Neuronal stem cell (in vitro differentiated cells): ENCODE results near the gene LMF1.

Experiments used
- DNase-seq: peaks from one replicate; pipeline ENCODE4 v3.0.0-alpha.2; 2013; ENCODE audit warnings: low spot score
- H2AFZ ChIP-seq: one replicate; pipeline ENCODE4 v1.6.1; 2013; ENCODE audit warnings: mild to moderate bottlenecking, low read length, inconsistent platforms
- H2AK5ac ChIP-seq: 2 replicates; pipeline ENCODE4 v1.6.1; 2013; ENCODE audit warnings: low read depth, mild to moderate bottlenecking, inconsistent platforms, low read length, moderate library complexity, mixed read lengths
- H2BK120ac ChIP-seq: 2 replicates; pipeline ENCODE4 v1.6.1; 2013; ENCODE audit warnings: low read depth, mild to moderate bottlenecking, inconsistent platforms, low read length, moderate library complexity, mixed read lengths
- H2BK12ac ChIP-seq: one replicate; pipeline ENCODE4 v1.6.1; 2013; ENCODE audit warnings: low read length, inconsistent platforms
- H2BK15ac ChIP-seq: 2 replicates; pipeline ENCODE4 v1.6.1; 2013; ENCODE audit warnings: mild to moderate bottlenecking, low read length, inconsistent platforms, mixed read lengths
- H2BK5ac ChIP-seq: one replicate; pipeline ENCODE4 v1.6.1; 2013; ENCODE audit warnings: inconsistent platforms, mild to moderate bottlenecking, low read length, moderate library complexity
- H3K14ac ChIP-seq: one replicate; pipeline ENCODE4 v1.6.1; 2013; ENCODE audit warnings: low read length, inconsistent platforms
- H3K18ac ChIP-seq: 2 replicates; pipeline ENCODE4 v1.6.1; 2013; ENCODE audit warnings: low read length, inconsistent platforms
- H3K23ac ChIP-seq: 2 replicates; pipeline ENCODE4 v1.6.1; 2013; ENCODE audit warnings: low read depth, mild to moderate bottlenecking, mixed read lengths, low read length, inconsistent platforms; ENCODE audit not compliant: poor library complexity
- H3K27ac ChIP-seq: replicated peaks from 3 replicates; pipeline ENCODE4 v1.5.1; 2013; ENCODE audit warnings: low read length, inconsistent platforms
- H3K27me3 ChIP-seq, 3 experiments: 2 replicates each; pipeline ENCODE4 v1.6.1; 2013; ENCODE audit warnings: low read length in 3 of 3, mild to moderate bottlenecking in 2 of 3, inconsistent platforms in 1 of 3, low read depth in 1 of 3, mixed read lengths in 1 of 3, moderate library complexity in 1 of 3; ENCODE audit not compliant: control insufficient read depth in 3 of 3, insufficient read depth in 3 of 3
- H3K36me3 ChIP-seq, 2 donors: replicated peaks in 1 of 2; 2 replicates each; pipeline ENCODE4 v1.6.1; 2013; ENCODE audit warnings: low read length in 2 of 2; ENCODE audit not compliant: control insufficient read depth in 2 of 2, insufficient read depth in 2 of 2
- H3K4ac ChIP-seq: 2 replicates; pipeline ENCODE4 v1.6.1; 2013; ENCODE audit warnings: inconsistent platforms, mild to moderate bottlenecking, low read length, moderate library complexity
- H3K4me1 ChIP-seq, 2 donors: 1 replicate in 1 of 2; 2 replicates in 1 of 2; pipeline ENCODE4 v1.6.1; 2013; ENCODE audit warnings: low read length in 2 of 2, low read depth in 1 of 2; ENCODE audit not compliant: control insufficient read depth in 2 of 2, insufficient read depth in 1 of 2
- H3K4me2 ChIP-seq: one replicate; pipeline ENCODE4 v1.6.1; 2013; ENCODE audit warnings: mild to moderate bottlenecking, low read length, inconsistent platforms; ENCODE audit not compliant: insufficient read depth, poor library complexity, severe bottlenecking
- H3K4me3 ChIP-seq, 2 donors: 2 replicates each; pipeline ENCODE4 v1.5.1; 2013; ENCODE audit warnings: low read length in 2 of 2, mild to moderate bottlenecking in 2 of 2, inconsistent platforms in 1 of 2, moderate library complexity in 1 of 2
- H3K79me1 ChIP-seq: one replicate; pipeline ENCODE4 v1.6.1; 2013; ENCODE audit warnings: low read depth, mild to moderate bottlenecking, inconsistent platforms, low read length, moderate library complexity
- H3K9ac ChIP-seq: one replicate; pipeline ENCODE4 v1.6.1; 2013; ENCODE audit warnings: mild to moderate bottlenecking, low read depth, low read length, inconsistent platforms; ENCODE audit not compliant: poor library complexity
- H3K9me3 ChIP-seq, 2 donors: replicated peaks in 1 of 2; 2 replicates each; pipeline versions ENCODE3 to v1.6.1; 2013; ENCODE audit warnings: low read length in 2 of 2, mild to moderate bottlenecking in 2 of 2, inconsistent platforms in 1 of 2, low read depth in 1 of 2, mixed read lengths in 1 of 2, moderate library complexity in 1 of 2; ENCODE audit not compliant: control insufficient read depth in 2 of 2, insufficient read depth in 1 of 2
- H4K8ac ChIP-seq: one replicate; pipeline ENCODE4 v1.6.1; 2013; ENCODE audit warnings: low read depth, mild to moderate bottlenecking, inconsistent platforms, low read length, moderate library complexity
- H4K91ac ChIP-seq: one replicate; pipeline ENCODE4 v1.6.1; 2013; ENCODE audit warnings: low read length, low read depth, mild to moderate bottlenecking, inconsistent platforms; ENCODE audit not compliant: poor library complexity
- WGBS, 2 donors: extraction: QIAGEN DNeasy Blood & Tissue Kit; methylation state at CpG; one replicate each; pipeline ENCODE4 v1.1.7; 2013; ENCODE audit warnings: missing lambda C conversion rate in 2 of 2, mixed read lengths in 1 of 2; ENCODE audit not compliant: insufficient read length in 2 of 2, insufficient replicate concordance in 1 of 2; ENCODE audit errors: extremely low coverage in 2 of 2; 5-methylcytosine and 5-hydroxymethylcytosine counted together

The LMF1 gene

GRCh38 chr16:833411-833810, 137.4 kb downstream of the LMF1 start:
- Histone ChIP-seq H3K4ac (no peak overlapping the region), H3K4me3 (no peak overlapping the region), H3K27me3 (peaks cover 0 to 11% (median 2%) of the 10 kb centered on the region in 3 experiments), H3K9me3 (peaks cover 11 to 12% of the 10 kb centered on the region in 2 donors), H3K27ac (no peak overlapping the region), H3K23ac (no peak overlapping the region), H3K9ac (no peak overlapping the region), H4K91ac (no peak overlapping the region), H3K18ac (no peak overlapping the region), H2BK15ac (no peak overlapping the region), H3K4me1 (no peaks in the 10 kb centered on the region), H3K79me1 (no peaks in the 10 kb centered on the region), H2AFZ (no peak overlapping the region), H2BK120ac (no peak overlapping the region), H3K36me3 (no peaks in the 10 kb centered on the region), H2AK5ac (no peak overlapping the region), H3K14ac (no peak overlapping the region), H2BK12ac (no peak overlapping the region), H2BK5ac (no peak overlapping the region), H4K8ac (no peak overlapping the region), H3K4me2 (no peak overlapping the region)
- no peak for DNase-seq
- no CpG with 5 or more reads among the region's 14 CpGs for WGBS, 2 donors

DNA sequence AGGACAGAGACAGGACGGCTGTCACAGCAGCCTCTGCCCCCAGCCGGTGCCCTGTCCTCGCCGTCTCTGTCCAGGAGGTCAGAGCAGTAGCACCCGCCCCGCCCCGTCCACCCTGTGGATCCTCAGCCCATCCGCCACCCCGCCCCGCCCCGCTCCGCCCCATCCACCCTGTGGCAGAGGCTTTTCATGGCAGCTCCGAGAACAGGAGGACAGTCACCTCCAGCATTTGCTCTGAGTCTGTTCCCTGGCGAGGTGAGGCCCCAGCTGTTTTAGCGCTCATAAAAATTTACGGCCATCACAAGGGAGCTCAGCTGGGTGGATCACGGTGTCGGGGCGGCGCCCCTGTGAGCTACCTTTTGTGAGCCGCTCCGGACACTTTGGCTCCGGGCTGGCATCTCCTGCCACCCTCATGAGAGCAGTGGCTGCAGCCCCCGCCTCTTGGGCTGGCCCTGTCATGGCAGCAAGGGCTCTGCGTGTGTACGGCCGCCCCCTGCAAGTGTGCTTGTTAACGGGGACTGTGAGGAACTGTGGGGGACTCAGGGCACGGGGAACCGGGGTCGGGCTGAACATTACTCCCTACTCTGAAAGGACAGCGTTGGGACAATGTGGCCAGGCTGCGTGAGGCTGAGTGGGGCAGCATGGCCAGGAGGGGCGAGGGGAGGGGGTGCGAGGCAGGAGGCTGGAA, 138.0 kb downstream of the LMF1 start:
- peaks cover 11 to 12% of the 10 kb centered on the region in 2 donors for H3K9me3 ChIP-seq
- peak overlapping the region; percentile 8 for H3K14ac ChIP-seq
- no peak overlapping the region for H3K4me2 ChIP-seq
- no peaks in the 10 kb centered on the region for H3K36me3 ChIP-seq
- H3K4me3 ChIP-seq = no peak overlapping the region
- peak overlapping the region; percentile 65 for H3K23ac ChIP-seq
- peak overlapping the region; percentile 54 for H2AK5ac ChIP-seq
- WGBS, 2 donors = no CpG with 5 or more reads among the region's 35 CpGs
- H3K27ac ChIP-seq = no peak overlapping the region
- no peaks in the 10 kb centered on the region for H3K4me1 ChIP-seq
- no peak overlapping the region for H2BK5ac ChIP-seq
- no peak for DNase-seq
- H2BK12ac ChIP-seq = no peak overlapping the region
- no peaks in the 10 kb centered on the region for H3K79me1 ChIP-seq
- H2AFZ ChIP-seq = no peak overlapping the region
- H4K91ac ChIP-seq = no peak overlapping the region
- peaks cover 0 to 15% (median 2%) of the 10 kb centered on the region in 3 experiments for H3K27me3 ChIP-seq
- peak overlapping the region; percentile 43 for H4K8ac ChIP-seq
- H3K9ac ChIP-seq = no peak overlapping the region
- H3K4ac ChIP-seq = no peak overlapping the region
- H2BK15ac ChIP-seq = no peak overlapping the region
- peak overlapping the region; percentile 64 for H3K18ac ChIP-seq
- no peak overlapping the region for H2BK120ac ChIP-seq

DNA sequence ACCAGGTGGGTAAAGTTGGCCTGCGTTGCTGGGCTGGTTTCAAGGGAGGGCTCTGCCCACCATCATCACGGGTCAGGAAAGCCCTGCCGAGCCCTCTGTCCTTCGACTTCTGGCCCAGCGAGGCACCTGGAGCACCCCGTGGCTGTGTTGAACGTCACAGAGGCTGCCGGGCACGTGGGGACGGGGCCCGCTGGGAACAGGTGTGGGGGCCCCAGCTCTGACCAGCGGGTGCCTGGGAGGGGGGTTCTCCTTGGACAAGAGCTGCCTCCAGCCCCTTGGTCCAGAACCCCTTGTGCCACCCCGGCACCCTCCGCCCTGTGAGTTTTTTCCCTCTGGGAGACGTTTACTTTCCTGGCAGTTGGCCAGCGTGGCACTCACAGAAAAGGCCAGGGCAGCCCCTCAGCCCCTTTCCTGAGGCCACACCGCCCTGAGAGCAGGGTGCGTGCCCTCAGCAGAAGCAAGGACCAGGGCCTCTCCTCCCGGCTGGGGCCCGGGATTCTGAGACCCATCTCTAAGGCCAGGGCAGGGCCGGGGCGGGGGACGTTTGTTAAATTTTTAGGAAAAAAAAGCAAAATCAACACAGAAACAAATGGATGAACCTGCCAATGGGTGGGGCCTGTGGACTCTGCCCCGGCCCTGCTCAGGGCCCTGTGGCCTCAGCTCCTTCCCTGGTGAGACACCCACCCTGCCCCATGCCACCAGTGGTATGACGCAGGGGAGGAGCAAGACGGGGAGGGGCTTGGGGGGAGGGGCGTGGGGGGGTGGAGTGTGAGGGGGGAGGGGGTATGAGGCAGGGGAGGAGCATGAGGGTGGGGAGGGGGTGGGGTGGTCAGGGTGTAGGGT, 139.0 kb downstream of the LMF1 start:
- peaks cover 0 to 24% (median 2%) of the 10 kb centered on the region in 3 experiments for H3K27me3 ChIP-seq
- no peak overlapping the region for H2AFZ ChIP-seq
- no peak overlapping the region for H3K4ac ChIP-seq
- no peak overlapping the region for H3K4me2 ChIP-seq
- H4K91ac ChIP-seq = no peak overlapping the region
- no CpG with 5 or more reads among the region's 27 CpGs for WGBS, 2 donors
- no peak overlapping the region for H3K23ac ChIP-seq
- H3K9me3 ChIP-seq = peaks cover 8 to 14% of the 10 kb centered on the region in 2 donors
- H3K36me3 ChIP-seq = no peaks in the 10 kb centered on the region
- no peaks in the 10 kb centered on the region for H3K79me1 ChIP-seq
- no peak overlapping the region for H3K27ac ChIP-seq
- DNase-seq = no peak
- H2BK15ac ChIP-seq = peak overlapping the region; percentile 81
- H2BK120ac ChIP-seq = no peak overlapping the region
- H3K4me1 ChIP-seq = no peaks in the 10 kb centered on the region
- no peak overlapping the region for H3K4me3 ChIP-seq
- no peak overlapping the region for H2BK5ac ChIP-seq
- H3K9ac ChIP-seq = peak overlapping the region; percentile 4
- peak overlapping the region; percentile 22 for H2BK12ac ChIP-seq
- peak overlapping the region; percentile 38 for H3K14ac ChIP-seq
- H2AK5ac ChIP-seq = peak overlapping the region; percentile 74
- H4K8ac ChIP-seq = no peak overlapping the region
- peak overlapping the region; percentile 44 for H3K18ac ChIP-seq
